Spinal cord (tissue), 10 donors: ENCODE measurements around the gene SYNC. TPM values are rescaled to one million over a fixed set of nuclear protein-coding genes. Genes with fewer than 3 reads are reported as not detected.

Experiments used
- DNase-seq, 6 donors: peaks; one replicate each; pipeline versions ENCODE4 v3.0.0 to v3.0.0-alpha.2; 2013 to 2015; ENCODE audit warnings: low spot score in 6 of 6, low read depth in 4 of 6
- H3K27ac ChIP-seq: one replicate; pipeline ENCODE4 v1.5.1; 2013; ENCODE audit warnings: low read depth, low read length, control low read depth
- H3K27me3 ChIP-seq: one replicate; pipeline ENCODE4 v1.6.1; 2013; ENCODE audit warnings: low read length; ENCODE audit not compliant: control insufficient read depth, insufficient read depth
- H3K36me3 ChIP-seq: one replicate; pipeline ENCODE4 v1.6.1; 2013; ENCODE audit warnings: low read length; ENCODE audit not compliant: control insufficient read depth, insufficient read depth
- H3K4me1 ChIP-seq: one replicate; pipeline ENCODE4 v1.6.1; 2013; ENCODE audit warnings: low read length; ENCODE audit not compliant: control insufficient read depth, insufficient read depth
- H3K4me3 ChIP-seq: one replicate; pipeline ENCODE4 v1.5.1; 2013; ENCODE audit warnings: low read depth, low read length, control low read depth
- H3K9me3 ChIP-seq: one replicate; pipeline ENCODE4 v1.6.1; 2013; ENCODE audit warnings: low read length; ENCODE audit not compliant: control insufficient read depth, insufficient read depth
- whole genome bisulfite sequencing: methylation state at CpG from one replicate; pipeline ENCODE4 v1.1.5; 2013; ENCODE audit warnings: missing lambda C conversion rate; ENCODE audit not compliant: insufficient coverage; 5-methylcytosine and 5-hydroxymethylcytosine counted together
- polyA plus RNA-seq, 2 donors: library from polyadenylated mRNA; unstranded; fragments of 120-200 nt; gene quantifications; one replicate each; pipeline ENCODE4 v1.2.1, GENCODE V29; 2013; ENCODE audit not compliant: insufficient read length in 2 of 2
- total RNA-seq, 2 donors: library from RNA; depleted of rRNA in 1 of 2; stranded (reverse); fragments of 120-200 nt in 1 of 2; fragments of >200 nt in 1 of 2; gene quantifications; one replicate each; pipeline versions ENCODE4 v1.2.3 to v1.2.4, GENCODE V29; 2013 to 2014
- donor health status: healthy.

The SYNC gene
- total and polyA plus RNA-seq, 4 donors: 6.0 to 17.2 (median 8.8) TPM

DNA sequence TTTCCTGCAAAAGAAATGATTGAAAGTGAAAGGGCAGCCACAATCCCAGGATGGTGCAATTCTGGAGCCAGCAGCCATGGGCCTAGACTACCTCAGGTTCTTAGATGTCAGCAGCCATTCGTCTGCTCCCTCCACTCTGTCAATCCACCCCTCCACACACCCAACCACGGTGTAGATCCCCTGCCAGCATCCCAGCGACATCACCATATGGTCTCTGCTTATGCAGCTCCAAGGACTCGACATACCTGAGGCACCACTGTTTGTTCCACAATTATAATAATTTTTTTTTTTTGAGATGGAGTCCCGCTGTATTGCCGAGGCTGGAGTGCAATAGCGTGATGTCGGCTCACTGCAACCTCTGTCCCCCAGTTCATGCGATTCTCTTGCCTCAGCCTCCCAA lies 6.5 kb downstream of the SYNC start:
- Histone ChIP-seq H3K27me3 (no peaks in the 10 kb centered on the region), H3K4me1 (no peaks in the 10 kb centered on the region), H3K4me3 (no peak overlapping the region), H3K9me3 (no peaks in the 10 kb centered on the region), H3K27ac (no peak overlapping the region), H3K36me3 (peaks cover 22% of the 10 kb centered on the region)
- 84% methylated on average over 8 of the region's 9 CpGs for WGBS
- no peak for DNase-seq

DNA sequence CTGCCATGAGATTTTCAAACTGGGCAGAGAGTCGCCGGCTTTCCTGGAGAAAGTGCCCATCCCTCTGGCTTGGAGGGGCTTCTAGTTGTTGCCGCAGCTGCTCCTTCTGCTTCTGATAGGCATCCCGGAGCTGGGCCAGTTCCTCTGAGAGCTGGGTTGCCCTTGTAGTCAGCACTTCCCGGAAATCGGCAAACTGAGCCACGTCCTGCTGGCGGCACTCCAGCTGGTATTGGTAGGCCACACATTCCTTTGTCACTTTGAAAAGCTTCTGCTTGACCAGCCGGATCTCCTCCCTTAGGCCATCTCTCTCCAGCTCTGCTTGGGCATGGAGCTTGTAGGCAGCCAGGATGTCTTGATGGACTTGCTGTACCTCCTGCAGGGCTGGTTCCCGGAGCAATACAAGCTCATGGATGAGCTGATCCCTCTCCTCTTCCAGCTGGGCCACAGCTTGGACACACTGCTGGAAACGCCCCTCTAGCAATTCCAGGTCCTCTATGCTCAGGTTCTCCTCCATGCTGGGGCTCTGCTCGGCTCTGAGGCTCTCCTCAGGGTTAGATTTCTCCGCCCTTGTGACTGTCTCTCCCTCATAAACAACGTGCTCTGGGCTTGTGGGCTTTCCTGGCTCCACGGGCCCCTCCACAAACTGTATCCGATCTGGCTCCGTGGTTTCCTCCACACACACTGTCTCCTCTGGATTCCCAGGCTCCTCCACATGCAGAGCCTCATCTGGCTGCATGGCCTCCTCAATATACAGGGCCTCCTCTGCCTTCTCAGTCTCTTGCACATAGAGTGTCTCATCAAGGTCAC lies 7.3 kb downstream of the SYNC start:
- no peaks in the 10 kb centered on the region for H3K27me3 ChIP-seq
- H3K27ac ChIP-seq: no peak overlapping the region
- WGBS: 72% methylated on average over 17 of the region's 17 CpGs
- no peaks in the 10 kb centered on the region for H3K4me1 ChIP-seq
- H3K4me3 ChIP-seq: no peak overlapping the region
- H3K36me3 ChIP-seq: peaks cover 22% of the 10 kb centered on the region
- no peak for DNase-seq
- H3K9me3 ChIP-seq: no peaks in the 10 kb centered on the region

DNA sequence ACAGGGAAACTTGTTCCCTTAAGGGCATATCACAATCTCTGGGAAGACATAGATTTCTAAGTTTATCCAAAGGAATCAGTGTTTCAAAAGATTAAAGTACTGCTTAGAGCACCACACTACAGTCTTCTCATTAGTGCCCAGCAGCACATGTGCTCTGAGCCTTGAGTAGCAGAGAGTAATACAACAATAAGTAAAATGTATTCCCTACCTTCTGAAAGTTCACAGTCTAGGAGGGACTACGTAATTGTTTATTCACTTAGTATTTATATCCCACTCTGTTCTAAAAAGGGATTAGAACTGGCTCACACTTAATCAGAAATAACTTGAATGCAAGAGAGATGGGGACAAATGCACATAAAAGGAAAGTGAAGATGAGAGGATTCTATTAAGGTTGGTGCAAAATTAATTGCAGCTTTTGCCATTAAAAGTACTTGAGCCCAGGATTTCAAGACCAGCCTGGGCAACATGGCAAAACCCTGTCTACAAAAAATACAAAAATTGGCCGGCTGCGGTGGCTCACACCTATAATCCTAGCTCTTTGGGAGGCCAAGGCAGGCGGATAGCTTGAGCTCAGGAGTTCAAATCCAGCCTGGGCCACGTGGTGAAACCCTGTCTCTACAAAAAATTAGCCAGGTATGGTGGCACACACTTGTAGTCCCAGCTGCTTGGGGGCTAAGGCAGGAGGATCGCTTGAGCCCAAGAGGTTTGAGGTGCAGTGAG lies 9.0 kb downstream of the SYNC start:
- 94% methylated on average over 5 of the region's 6 CpGs for WGBS
- DNase-seq: no peak
- H3K27ac ChIP-seq: no peak overlapping the region
- H3K4me1 ChIP-seq: no peaks in the 10 kb centered on the region
- H3K27me3 ChIP-seq: no peaks in the 10 kb centered on the region
- H3K4me3 ChIP-seq: no peak overlapping the region
- no peaks in the 10 kb centered on the region for H3K9me3 ChIP-seq
- peaks cover 23% of the 10 kb centered on the region for H3K36me3 ChIP-seq

DNA sequence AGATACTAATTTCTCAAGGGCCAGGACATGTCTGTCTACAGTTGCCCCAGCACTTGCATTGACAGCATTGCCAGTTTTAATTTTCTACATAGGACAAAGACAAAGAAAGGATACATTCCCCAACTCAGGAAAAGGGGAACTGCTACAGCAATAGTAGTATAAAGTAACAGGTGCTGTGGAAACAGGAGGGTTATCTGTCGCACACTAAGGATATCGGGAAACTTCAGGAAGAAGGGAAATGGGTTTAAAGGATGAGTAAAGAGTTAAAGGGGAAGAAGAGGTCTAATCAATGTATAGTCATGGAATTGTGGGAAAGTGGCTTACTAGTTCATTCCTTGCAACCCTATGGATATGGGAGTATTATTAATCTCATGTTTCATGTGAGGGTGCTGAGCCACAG lies 16.2 kb downstream of the SYNC start:
- no peaks in the 10 kb centered on the region for H3K9me3 ChIP-seq
- no peak overlapping the region for H3K4me3 ChIP-seq
- H3K36me3 ChIP-seq: peaks cover 30% of the 10 kb centered on the region
- H3K27ac ChIP-seq: no peak overlapping the region
- DNase-seq: no peak
- H3K4me1 ChIP-seq: peaks cover 6% of the 10 kb centered on the region
- WGBS: 100% methylated on average over 2 of the region's 2 CpGs
- no peaks in the 10 kb centered on the region for H3K27me3 ChIP-seq

DNA sequence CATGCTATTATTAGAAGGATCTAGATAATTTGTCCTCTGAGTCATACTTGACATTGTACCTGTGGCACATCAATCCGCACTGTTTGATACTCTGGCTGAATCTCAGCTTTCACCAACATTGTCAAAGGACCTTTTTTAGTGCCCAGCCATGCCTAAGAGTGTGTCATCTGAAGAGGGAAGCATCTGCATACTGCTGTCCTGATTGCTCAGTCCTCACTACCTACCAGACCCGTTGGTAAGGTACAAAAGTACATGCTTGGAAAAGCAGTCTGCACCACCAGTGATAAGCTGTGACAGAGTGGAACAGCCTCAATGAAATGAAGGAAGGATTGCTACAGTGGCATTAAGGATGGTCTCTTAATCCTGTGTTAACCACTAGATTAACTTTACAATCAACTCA lies 17.1 kb downstream of the SYNC start:
- Histone ChIP-seq H3K9me3 (no peaks in the 10 kb centered on the region), H3K4me3 (no peak overlapping the region), H3K27me3 (no peaks in the 10 kb centered on the region), H3K27ac (no peak overlapping the region), H3K4me1 (peaks cover 6% of the 10 kb centered on the region), H3K36me3 (peaks cover 34% of the 10 kb centered on the region)
- DNase-seq: no peak
- WGBS: no CpG with 5 or more reads among the region's 2 CpGs

DNA sequence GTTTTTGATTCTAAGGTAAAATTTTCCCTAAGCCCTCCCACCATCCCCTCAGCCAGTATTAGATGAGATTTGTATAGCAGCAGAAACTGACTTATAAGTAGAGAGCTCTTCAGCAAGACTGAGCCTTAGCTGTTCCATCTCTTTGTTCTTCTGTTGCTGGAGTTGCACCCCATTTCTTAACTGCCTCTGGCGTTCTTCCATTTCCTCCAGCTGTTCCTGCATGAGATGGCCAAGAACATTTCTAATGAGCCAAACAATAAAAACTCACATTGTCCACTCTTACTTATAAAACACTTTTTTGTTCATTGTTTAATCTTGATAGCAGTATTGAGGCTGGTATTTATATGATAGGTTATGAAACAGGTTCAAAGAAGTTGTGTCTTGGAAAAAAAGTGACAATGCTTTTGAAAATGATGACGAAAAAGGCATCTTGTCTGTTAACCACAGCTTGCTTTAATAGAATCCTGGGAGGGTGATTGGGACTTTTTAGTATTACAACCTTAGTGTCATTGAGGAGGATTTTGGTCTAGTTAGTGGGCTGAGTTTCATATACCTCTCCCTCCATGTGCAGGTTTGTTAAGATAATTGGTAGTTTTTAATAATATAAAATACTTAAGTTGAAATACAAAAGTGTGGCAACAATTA lies 18.3 kb downstream of the SYNC start:
- DNase-seq: peak in 3 of 6 donors; percentile 20 to 70 (median 25)
- Histone ChIP-seq H3K4me1 (peaks cover 6% of the 10 kb centered on the region), H3K27me3 (no peaks in the 10 kb centered on the region), H3K36me3 (peaks cover 34% of the 10 kb centered on the region), H3K27ac (peak overlapping the region; percentile 71), H3K9me3 (no peaks in the 10 kb centered on the region), H3K4me3 (no peak overlapping the region)
- WGBS: 37% methylated on average over 2 of the region's 2 CpGs

DNA sequence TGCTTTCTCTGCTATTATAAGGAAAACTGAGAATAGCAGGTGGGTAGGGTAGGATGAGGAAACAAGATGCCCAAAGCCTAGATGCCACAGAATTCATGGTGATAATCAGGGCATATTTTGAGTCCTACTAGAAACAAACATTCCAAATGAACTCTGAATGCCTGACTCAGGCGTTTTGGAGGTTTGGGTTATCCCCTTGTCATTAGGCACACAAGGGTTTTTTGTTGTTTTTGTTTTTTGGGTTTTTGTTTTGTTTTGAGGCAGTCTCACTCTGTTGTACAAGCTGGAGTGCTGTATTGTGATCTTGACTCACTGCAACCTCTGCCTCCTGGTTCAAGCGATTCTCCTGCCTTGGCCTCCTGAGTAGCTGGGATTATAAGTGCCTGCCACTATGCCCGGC lies 19.2 kb downstream of the SYNC start:
- 88% methylated on average over 2 of the region's 3 CpGs for WGBS

DNA sequence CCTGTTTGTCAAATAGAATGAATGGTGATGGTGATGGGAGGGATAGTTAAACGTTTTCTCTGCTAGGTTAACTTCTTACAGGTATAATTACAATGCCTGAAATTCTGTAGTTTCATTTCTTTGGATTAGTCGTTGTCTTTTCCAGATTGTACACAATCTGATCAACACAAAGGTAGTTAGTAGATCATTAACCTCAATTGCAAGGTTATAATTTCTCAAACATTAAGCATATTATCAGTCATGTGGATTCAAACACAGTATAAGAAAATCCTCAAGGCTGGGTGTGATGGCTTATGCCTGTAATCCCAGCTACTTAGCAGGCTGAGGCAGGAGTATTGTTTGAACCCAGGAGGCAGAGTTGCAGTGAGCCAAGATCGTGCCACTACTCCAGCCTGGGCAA lies 20.6 kb downstream of the SYNC start:
- Histone ChIP-seq H3K27ac (no peak overlapping the region), H3K4me1 (peaks cover 6% of the 10 kb centered on the region), H3K9me3 (no peaks in the 10 kb centered on the region), H3K4me3 (no peak overlapping the region), H3K36me3 (peaks cover 36% of the 10 kb centered on the region), H3K27me3 (no peaks in the 10 kb centered on the region)
- DNase-seq: no peak
- WGBS: no CpG with 5 or more reads among the region's 3 CpGs

More for the DNA sequence above, 19.2 kb downstream of the SYNC start:
- Histone ChIP-seq H3K36me3 (peaks cover 35% of the 10 kb centered on the region), H3K4me1 (peaks cover 6% of the 10 kb centered on the region), H3K9me3 (no peaks in the 10 kb centered on the region), H3K27me3 (no peaks in the 10 kb centered on the region), H3K27ac (no peak overlapping the region), H3K4me3 (no peak overlapping the region)
- DNase-seq: no peak

DNA sequence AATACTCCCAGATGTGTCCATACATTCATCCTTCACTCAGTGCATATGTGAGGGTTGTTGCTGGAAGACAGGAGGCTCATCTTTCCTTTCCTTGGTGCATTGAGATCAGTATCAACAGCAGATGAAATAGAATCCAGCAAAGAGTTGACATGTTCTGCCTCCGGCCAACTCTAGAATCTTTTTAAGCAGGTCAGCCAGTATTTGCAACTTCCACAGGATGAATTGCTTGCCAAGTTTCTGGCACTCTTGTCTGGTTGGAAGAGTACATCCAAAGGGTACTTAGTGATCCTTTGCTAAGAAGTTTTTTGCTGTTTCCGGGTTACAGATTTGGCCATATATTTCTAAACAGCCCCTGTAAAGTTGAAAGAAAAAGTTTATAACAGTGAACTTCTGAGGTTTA lies 21.1 kb downstream of the SYNC start:
- Histone ChIP-seq H3K4me1 (peaks cover 6% of the 10 kb centered on the region), H3K9me3 (no peaks in the 10 kb centered on the region), H3K27ac (no peak overlapping the region), H3K36me3 (peaks cover 33% of the 10 kb centered on the region), H3K4me3 (no peak overlapping the region), H3K27me3 (no peaks in the 10 kb centered on the region)
- 57% methylated on average over 1 of the region's 2 CpGs for WGBS
- DNase-seq: peak in 2 of 6 donors; percentile 14 to 39
